Pancreas (tissue), 10 donors: ENCODE measurements around the gene ZNF385A. TPM values are rescaled to one million over a fixed set of nuclear protein-coding genes. Genes with fewer than 3 reads are reported as not detected.
A peak's percentile ranks its signal among the peaks of the same experiment; 100 is the strongest.

Experiments used
- ATAC-seq, 4 donors: fragments of 200-7000 bp; cut with Tn5 transposase; one replicate each; pipeline versions ENCODE4 v1.8.0 to v1.9.1; 2020; ENCODE audit warnings: mild to moderate bottlenecking in 4 of 4, moderate library complexity in 4 of 4
- DNase-seq, 6 donors: peaks; one replicate each; pipeline ENCODE4 v3.0.0-alpha.2; 2020
- FAIRE-seq: peaks from 2 replicates; lab custom pipeline; 2012; peaks lifted over from hg19 to GRCh38; lab: Jason Lieb, UNC
- H3K27ac ChIP-seq, 4 donors: fragments of 200-600 bp; sonication (generic); 1 replicate in 3 of 4; 2 replicates in 1 of 4; pipeline versions ENCODE4 v1.5.0 to v1.8.0; 2020
- H3K27me3 ChIP-seq, 4 donors: fragments of 200-600 bp; one replicate each; pipeline ENCODE4 v1.8.0; 2021
- H3K36me3 ChIP-seq, 3 donors: fragments of 200-600 bp; sonication (generic) in 1 of 3; one replicate each; pipeline versions ENCODE4 v1.5.0 to v1.8.0; 2020 to 2021
- H3K4me1 ChIP-seq, 3 donors: fragments of 200-600 bp; one replicate each; pipeline ENCODE4 v1.8.0; 2021
- H3K4me3 ChIP-seq, 4 donors: fragments of 200-600 bp; sonication (generic) in 2 of 4; one replicate each; pipeline versions ENCODE4 v1.5.0 to v1.8.0; 2020 to 2021
- H3K9me3 ChIP-seq, 4 donors: fragments of 200-600 bp; one replicate each; pipeline ENCODE4 v1.8.0; 2021
- WGBS, 2 donors: extraction: QIAGEN DNeasy Blood & Tissue Kit; methylation state at CpG; one replicate each; pipeline ENCODE4 v1.1.7; 2013; 5-methylcytosine and 5-hydroxymethylcytosine counted together
- intact Hi-C, 3 donors: fragments of 100-400 bp; cut with DNase I; formaldehyde crosslinking; loops; one replicate each; pipeline versions ENCODE4 v1.11.1 to v1.14.2; 2022
- polyA plus RNA-seq, 2 donors: library from polyadenylated mRNA; stranded (reverse); fragments of 200-250 nt; gene quantifications; one replicate each; pipeline ENCODE4 v1.2.3, GENCODE V29; 2013
- total RNA-seq, 6 donors: library from RNA; stranded (reverse); fragmentation: NEBNext Ultra II Directional in 4 of 6; extraction: Animal tissue kit (Norgen Biotek cat#: 25700) in 4 of 6; gene quantifications; one replicate each; pipeline versions ENCODE4 v1.2.1 to v1.2.4, GENCODE V29; 2021 to 2023
- TF ChIP-seq, protein P1 (sequence below), 4 donors: fragments of 200-600 bp; sonication (generic) in 3 of 4; IDR thresholded peaks; one replicate each; pipeline versions ENCODE4 v1.5.0 to v1.8.0; 2021; ENCODE audit warnings: antibody characterized with exemption in 4 of 4
- donor health status: healthy with polysubstance abuse.
- donor health status: DM: no; HTN: no; CAD: no; lungs with moderate emphysema.
- donor health status: DM: no; HTN: no; CAD: no.
- donor health status: control.
- donor health status: control.
- donor health status: Bipolar disorder and iron deficiency.
- donor health status: DM: yes; HTN: yes; CAD: no.
- donor health status: DM: no; HTN: no; CAD: no.
- donor health status: DM: no; HTN: no; CAD: no.
- donor health status: DM: yes; HTN: yes; CAD: no.

ZNF385A gene, protein sequence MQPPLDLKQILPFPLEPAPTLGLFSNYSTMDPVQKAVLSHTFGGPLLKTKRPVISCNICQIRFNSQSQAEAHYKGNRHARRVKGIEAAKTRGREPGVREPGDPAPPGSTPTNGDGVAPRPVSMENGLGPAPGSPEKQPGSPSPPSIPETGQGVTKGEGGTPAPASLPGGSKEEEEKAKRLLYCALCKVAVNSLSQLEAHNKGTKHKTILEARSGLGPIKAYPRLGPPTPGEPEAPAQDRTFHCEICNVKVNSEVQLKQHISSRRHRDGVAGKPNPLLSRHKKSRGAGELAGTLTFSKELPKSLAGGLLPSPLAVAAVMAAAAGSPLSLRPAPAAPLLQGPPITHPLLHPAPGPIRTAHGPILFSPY
- 1 to 10 TPM in 5 of 6 donors, under 1 TPM in 1; 0.59 to 8.2 (median 2.6) TPM for total RNA-seq
- 1 to 10 TPM; 2.8 to 3.6 TPM for polyA plus RNA-seq

DNA sequence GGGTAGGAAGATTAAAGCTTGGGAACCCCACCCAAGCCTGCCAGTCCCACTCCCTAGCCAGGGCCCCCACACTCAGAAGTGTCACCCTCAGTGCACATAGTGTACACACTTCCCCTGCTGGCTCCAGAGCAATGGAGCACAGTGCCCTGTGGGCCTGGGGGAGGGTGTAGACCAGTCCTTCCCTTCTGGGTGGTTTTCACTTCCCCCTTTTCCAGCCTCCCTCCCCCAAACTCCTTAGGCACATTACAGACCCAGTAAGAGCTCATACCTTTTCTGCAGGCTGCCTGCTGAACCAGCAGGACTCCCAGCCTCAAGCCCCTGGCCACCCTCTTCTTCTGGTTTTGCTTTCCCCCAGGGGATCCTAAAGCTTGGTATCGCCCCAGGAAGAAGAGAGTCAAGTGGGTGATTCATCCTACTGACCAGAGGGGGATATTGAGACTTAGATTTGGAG, at the start of gene ZNF385A:
Gene ZNF385A, minus strand, starts transcription at position 143 of the 451 bp plus-strand sequence. CDS start 219 bp downstream, outside the sequence.
- TF ChIP-seq, protein P1, sequence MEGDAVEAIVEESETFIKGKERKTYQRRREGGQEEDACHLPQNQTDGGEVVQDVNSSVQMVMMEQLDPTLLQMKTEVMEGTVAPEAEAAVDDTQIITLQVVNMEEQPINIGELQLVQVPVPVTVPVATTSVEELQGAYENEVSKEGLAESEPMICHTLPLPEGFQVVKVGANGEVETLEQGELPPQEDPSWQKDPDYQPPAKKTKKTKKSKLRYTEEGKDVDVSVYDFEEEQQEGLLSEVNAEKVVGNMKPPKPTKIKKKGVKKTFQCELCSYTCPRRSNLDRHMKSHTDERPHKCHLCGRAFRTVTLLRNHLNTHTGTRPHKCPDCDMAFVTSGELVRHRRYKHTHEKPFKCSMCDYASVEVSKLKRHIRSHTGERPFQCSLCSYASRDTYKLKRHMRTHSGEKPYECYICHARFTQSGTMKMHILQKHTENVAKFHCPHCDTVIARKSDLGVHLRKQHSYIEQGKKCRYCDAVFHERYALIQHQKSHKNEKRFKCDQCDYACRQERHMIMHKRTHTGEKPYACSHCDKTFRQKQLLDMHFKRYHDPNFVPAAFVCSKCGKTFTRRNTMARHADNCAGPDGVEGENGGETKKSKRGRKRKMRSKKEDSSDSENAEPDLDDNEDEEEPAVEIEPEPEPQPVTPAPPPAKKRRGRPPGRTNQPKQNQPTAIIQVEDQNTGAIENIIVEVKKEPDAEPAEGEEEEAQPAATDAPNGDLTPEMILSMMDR (IDR thresholded peaks at IDR 0.05), result no peak
- Histone ChIP-seq H3K4me1 (no peaks in the 10 kb centered on the region), H3K4me3 (peak within 1 kb of the TSS in 1 of 4 donors; percentile 5), H3K27me3 (no peaks in the 10 kb centered on the region), H3K9me3 (no peaks in the 10 kb centered on the region), H3K36me3 (no peaks in the 10 kb centered on the region), H3K27ac (peak within 1 kb of the TSS in 2 of 4 donors; percentile 28 to 34)
- ATAC-seq, result peak in 2 of 4 donors; percentile 34 to 56
- intact Hi-C loops, result loop anchor here in 1 of 3 donors (10.0 kb wide), 1 partner anchor 60 kb away; no protein-coding TSS in a partner anchor
- WGBS, 2 donors, result 85 to 89% methylated on average over 1 of the region's 1 CpG
- DNase-seq, result no peak
- no peak for FAIRE-seq

DNA sequence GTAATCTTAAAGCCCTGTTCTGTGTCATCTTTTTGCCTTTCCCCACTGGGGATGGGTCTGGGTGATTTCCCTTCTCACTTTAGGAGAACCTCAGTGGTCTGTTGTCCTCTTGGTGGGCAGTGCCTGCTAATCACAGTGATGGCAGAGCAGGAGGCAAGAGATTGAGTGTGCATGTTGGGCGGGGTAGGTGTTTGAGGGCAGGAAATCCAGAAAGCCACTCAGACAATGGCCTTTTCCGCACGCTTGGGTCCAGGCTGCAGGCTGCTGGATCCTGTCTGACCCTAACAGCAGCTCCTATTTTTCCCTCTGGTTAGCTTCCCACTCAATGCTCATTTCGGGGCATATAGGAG, 48.3 kb upstream of the ZNF385A start:
- no peak for DNase-seq
- no peaks in the 10 kb centered on the region for H3K27me3 ChIP-seq
- H3K4me3 ChIP-seq, result no peak overlapping the region
- intact Hi-C loops, result no loop called here
- TF ChIP-seq, protein P1 (IDR thresholded peaks at IDR 0.05), result no peak
- FAIRE-seq, result no peak
- no peak for ATAC-seq
- H3K27ac ChIP-seq, result no peak overlapping the region
- 79 to 87% methylated on average over 4 of the region's 4 CpGs for WGBS, 2 donors
- peaks cover 0 to 5% (median 0%) of the 10 kb centered on the region in 3 donors for H3K4me1 ChIP-seq
- H3K36me3 ChIP-seq, result no peaks in the 10 kb centered on the region
- no peaks in the 10 kb centered on the region for H3K9me3 ChIP-seq

DNA sequence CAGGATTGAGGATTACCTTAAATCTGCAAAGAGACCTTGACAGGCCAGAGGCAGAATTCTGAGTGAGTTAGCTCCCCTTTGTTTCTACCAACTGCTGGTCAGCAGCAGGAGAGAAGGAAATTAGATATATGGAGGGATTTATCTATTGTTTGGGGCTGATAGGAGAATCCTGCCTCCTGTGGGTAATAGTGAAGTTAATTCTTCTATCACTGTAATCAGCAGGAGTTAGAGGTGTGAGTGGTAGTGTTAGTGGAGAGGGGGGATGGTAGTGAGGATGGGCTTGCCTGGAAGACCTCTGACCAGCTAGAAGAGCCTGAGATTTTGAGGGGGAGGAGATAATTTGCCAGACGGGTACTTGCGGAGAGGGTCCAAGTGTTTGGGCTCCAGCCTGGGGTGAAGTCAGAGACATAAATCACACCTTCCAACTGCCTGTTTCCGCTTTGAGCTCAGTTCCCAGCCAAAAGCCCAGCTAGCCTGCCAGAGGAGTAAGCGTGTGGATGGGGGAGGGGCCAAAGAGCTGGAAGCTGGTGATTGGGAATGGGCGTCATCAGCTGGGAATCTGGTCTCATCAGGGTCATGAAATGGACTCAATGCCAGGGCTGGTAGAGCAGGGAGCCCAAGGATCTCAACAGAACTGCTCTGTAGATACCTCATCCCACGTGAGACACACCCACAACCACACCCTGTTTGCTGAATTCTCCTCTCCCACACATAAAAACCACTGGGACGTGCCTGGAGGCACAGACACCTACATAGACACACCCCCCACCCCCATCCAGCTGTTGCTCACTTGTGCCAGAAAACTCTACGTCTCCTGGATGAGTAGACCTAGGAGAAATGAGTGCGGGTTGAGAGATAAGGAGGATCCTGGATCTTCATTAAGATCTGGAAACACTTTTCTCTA, 47.6 kb upstream of the ZNF385A start:
- FAIRE-seq, result no peak
- TF ChIP-seq, protein P1 (IDR thresholded peaks at IDR 0.05), result no peak
- intact Hi-C loops, result no loop called here
- Histone ChIP-seq H3K9me3 (no peaks in the 10 kb centered on the region), H3K4me1 (peaks cover 0 to 5% (median 0%) of the 10 kb centered on the region in 3 donors), H3K4me3 (no peak overlapping the region), H3K27ac (peak overlapping the region in 2 of 4 donors; percentile 39 to 63), H3K27me3 (no peaks in the 10 kb centered on the region), H3K36me3 (no peaks in the 10 kb centered on the region)
- peak in 3 of 6 donors; percentile 62 to 71 (median 67) for DNase-seq
- WGBS, 2 donors, result 47 to 49% methylated on average over 9 of the region's 9 CpGs
- ATAC-seq, result peak; percentile 53 to 84 (median 81)

DNA sequence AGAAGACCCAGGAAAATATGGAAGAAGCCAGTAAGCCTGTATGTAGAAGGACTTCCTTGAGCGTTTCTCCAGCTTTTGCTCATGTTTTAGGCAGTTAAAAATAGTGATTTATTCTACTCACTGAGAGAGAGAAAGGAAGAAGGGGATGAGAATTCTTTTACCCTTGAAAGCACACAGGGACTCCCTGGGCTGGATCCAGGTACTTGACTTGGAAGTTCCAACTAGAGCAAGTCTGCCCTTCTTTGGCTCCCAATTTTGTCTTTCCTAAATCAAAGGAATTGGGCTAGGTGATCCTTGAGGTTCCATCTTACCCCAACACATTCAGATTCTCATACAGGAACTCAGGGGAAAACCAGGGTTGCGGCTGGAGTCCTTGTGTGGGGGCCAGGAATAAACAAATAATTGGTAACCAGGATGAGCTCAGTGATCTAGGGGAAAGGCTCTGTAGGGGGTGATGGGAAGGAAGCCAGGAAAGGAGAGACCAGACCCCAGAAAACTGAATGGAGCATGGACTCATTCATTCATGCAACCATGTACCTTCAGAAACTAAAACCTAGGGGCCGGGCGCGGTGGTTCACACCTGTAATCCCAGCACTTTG, 46.0 kb upstream of the ZNF385A start:
- Histone ChIP-seq H3K4me3 (no peak overlapping the region), H3K9me3 (no peaks in the 10 kb centered on the region), H3K27ac (no peak overlapping the region), H3K27me3 (no peaks in the 10 kb centered on the region), H3K36me3 (no peaks in the 10 kb centered on the region), H3K4me1 (peaks cover 0 to 4% (median 0%) of the 10 kb centered on the region in 3 donors)
- ATAC-seq (no peak), DNase-seq (no peak), FAIRE-seq (no peak)
- intact Hi-C loops, result no loop called here
- 88% methylated on average over 5 of the region's 5 CpGs for WGBS, 2 donors
- TF ChIP-seq, protein P1 (IDR thresholded peaks at IDR 0.05), result no peak
